Mesenchymal stem cell (in vitro differentiated cells and primary cell): Measurements from ENCODE around the gene FGF11.

ENCODE experiments used
- DNase-seq: peaks from one replicate; pipeline ENCODE4 v3.0.0-alpha.2; 2013
- H2AFZ ChIP-seq: one replicate; pipeline ENCODE4 v1.6.1; 2013; ENCODE audit warnings: low read depth, mild to moderate bottlenecking, control low read depth, inconsistent platforms, low read length, moderate library complexity
- H2AK5ac ChIP-seq: 2 replicates; pipeline ENCODE4 v1.6.1; 2013; ENCODE audit warnings: low read length, moderate library complexity, mild to moderate bottlenecking, inconsistent platforms; ENCODE audit not compliant: severe bottlenecking
- H2BK120ac ChIP-seq: one replicate; pipeline ENCODE4 v1.6.1; 2013; ENCODE audit warnings: low read depth, mild to moderate bottlenecking, inconsistent platforms, low read length, moderate library complexity
- H2BK12ac ChIP-seq, 2 experiments: one replicate each; pipeline ENCODE4 v1.6.1; 2013; ENCODE audit warnings: inconsistent platforms in 2 of 2, low read length in 2 of 2, mild to moderate bottlenecking in 2 of 2, moderate library complexity in 2 of 2, control low read depth in 1 of 2
- H2BK15ac ChIP-seq: one replicate; pipeline ENCODE4 v1.6.1; 2013; ENCODE audit warnings: mild to moderate bottlenecking, low read depth, inconsistent platforms; ENCODE audit not compliant: poor library complexity, severe bottlenecking
- H2BK5ac ChIP-seq: 2 replicates; pipeline ENCODE4 v1.6.1; 2013; ENCODE audit warnings: low read depth, mild to moderate bottlenecking, low read length, control low read depth, inconsistent platforms; ENCODE audit not compliant: poor library complexity, severe bottlenecking
- H3K14ac ChIP-seq, 2 experiments: one replicate each; pipeline ENCODE4 v1.6.1; 2013; ENCODE audit warnings: inconsistent platforms in 2 of 2, low read length in 2 of 2, control low read depth in 1 of 2, mild to moderate bottlenecking in 1 of 2, moderate library complexity in 1 of 2
- H3K18ac ChIP-seq, 2 experiments: one replicate each; pipeline ENCODE4 v1.6.1; 2013; ENCODE audit warnings: inconsistent platforms in 2 of 2, low read length in 2 of 2, control low read depth in 1 of 2, low read depth in 1 of 2, mild to moderate bottlenecking in 1 of 2
- H3K23ac ChIP-seq, 2 experiments: one replicate each; pipeline ENCODE4 v1.6.1; 2013; ENCODE audit warnings: inconsistent platforms in 2 of 2, low read length in 2 of 2, mild to moderate bottlenecking in 2 of 2, moderate library complexity in 2 of 2, control low read depth in 1 of 2
- H3K27ac ChIP-seq: 2 replicates; pipeline ENCODE4 v1.5.1; 2013; ENCODE audit warnings: mild to moderate bottlenecking, moderate library complexity, low read length, control low read depth, inconsistent platforms; ENCODE audit not compliant: poor library complexity, severe bottlenecking
- H3K27me3 ChIP-seq, 2 experiments: 2 replicates each; pipeline versions ENCODE4 v1.6.1 to v1.7.0; 2013; ENCODE audit warnings: low read length in 2 of 2, mild to moderate bottlenecking in 2 of 2, moderate library complexity in 2 of 2, control low read depth in 1 of 2, inconsistent platforms in 1 of 2; ENCODE audit not compliant: control insufficient read depth in 1 of 2, insufficient read depth in 1 of 2
- H3K36me3 ChIP-seq, 2 experiments: 2 replicates each; pipeline versions ENCODE4 v1.6.1 to v1.7.0; 2013; ENCODE audit warnings: low read length in 2 of 2, control low read depth in 1 of 2, inconsistent platforms in 1 of 2, low read depth in 1 of 2, mild to moderate bottlenecking in 1 of 2; ENCODE audit not compliant: insufficient read depth in 2 of 2, control insufficient read depth in 1 of 2
- H3K4ac ChIP-seq, 2 experiments: one replicate each; pipeline ENCODE4 v1.6.1; 2013; ENCODE audit warnings: inconsistent platforms in 2 of 2, low read length in 2 of 2, mild to moderate bottlenecking in 2 of 2, moderate library complexity in 2 of 2, control low read depth in 1 of 2, low read depth in 1 of 2
- H3K4me1 ChIP-seq: 2 replicates; pipeline ENCODE4 v1.6.1; 2013; ENCODE audit warnings: low read depth, low read length, control low read depth; ENCODE audit not compliant: control insufficient read depth, insufficient read depth
- H3K4me2 ChIP-seq: 2 replicates; pipeline ENCODE4 v1.6.1; 2013; ENCODE audit warnings: low read length, mild to moderate bottlenecking, inconsistent platforms; ENCODE audit not compliant: poor library complexity, severe bottlenecking
- H3K4me3 ChIP-seq, 2 experiments: 2 replicates each; pipeline versions ENCODE4 v1.5.1 to v1.7.0; 2013; ENCODE audit warnings: low read length in 2 of 2, mild to moderate bottlenecking in 2 of 2, control low read depth in 1 of 2, low read depth in 1 of 2; ENCODE audit not compliant: insufficient read depth in 1 of 2
- H3K79me1 ChIP-seq: replicated peaks from 2 replicates; pipeline ENCODE4 v1.6.1; 2013; ENCODE audit warnings: mild to moderate bottlenecking, control low read depth, low read length, inconsistent platforms; ENCODE audit not compliant: poor library complexity, severe bottlenecking
- H3K9ac ChIP-seq: 2 replicates; pipeline ENCODE4 v1.7.0; 2013; ENCODE audit warnings: mild to moderate bottlenecking, low read length, moderate library complexity
- H3K9me3 ChIP-seq: 2 replicates; pipeline ENCODE4 v1.7.0; 2013; ENCODE audit warnings: mild to moderate bottlenecking, low read length; ENCODE audit not compliant: control insufficient read depth
- H4K8ac ChIP-seq: one replicate; pipeline ENCODE4 v1.6.1; 2013; ENCODE audit warnings: inconsistent platforms, mild to moderate bottlenecking, low read length, moderate library complexity
- H4K91ac ChIP-seq: one replicate; pipeline ENCODE4 v1.6.1; 2013; ENCODE audit warnings: mild to moderate bottlenecking, low read length, inconsistent platforms
- WGBS: methylation state at CpG from one replicate; pipeline ENCODE4 v1.1.7; 2013; ENCODE audit warnings: mixed read lengths; 5-methylcytosine and 5-hydroxymethylcytosine counted together

Gene FGF11

GRCh38 chr17:7440113-7440833, 961 bp downstream of the FGF11 start:
- no peak overlapping the region for H3K27ac ChIP-seq
- under 1% methylated on average over 41 of the region's 46 CpGs for WGBS

GRCh38 chr17:7440834-7441195, 1.5 kb downstream of the FGF11 start:
- Histone ChIP-seq H3K23ac (no peak overlapping the region), H3K4ac (no peak overlapping the region), H3K79me1 (peaks cover 10% of the 10 kb centered on the region), H4K8ac (no peak overlapping the region), H2BK15ac (no peak overlapping the region), H3K36me3 (no peaks in the 10 kb centered on the region), H3K9me3 (no peaks in the 10 kb centered on the region), H2AK5ac (no peak overlapping the region), H2AFZ (no peak overlapping the region), H2BK120ac (no peak overlapping the region), H3K14ac (peak overlapping the region in 1 of 2 experiments; percentile 11), H3K4me2 (peak overlapping the region; percentile 91), H3K18ac (peak overlapping the region in 1 of 2 experiments; percentile 61), H3K9ac (peak overlapping the region; percentile 48), H2BK12ac (no peak overlapping the region), H2BK5ac (no peak overlapping the region), H3K4me3 (peak overlapping the region; percentile 28 to 75), H3K27ac (no peak overlapping the region), H3K27me3 (peaks cover 39 to 58% of the 10 kb centered on the region in 2 experiments), H3K4me1 (peaks cover 58% of the 10 kb centered on the region), H4K91ac (no peak overlapping the region)
- WGBS, result 6% methylated on average over 10 of the region's 12 CpGs
- peak; percentile 41 for DNase-seq

More at GRCh38 chr17:7440113-7440833, 961 bp downstream of the FGF11 start:
- H3K14ac ChIP-seq, result peak overlapping the region in 1 of 2 experiments; percentile 75
- H2BK120ac ChIP-seq, result peak overlapping the region; percentile 4
- H3K4me3 ChIP-seq, result peak overlapping the region; percentile 57 to 75
- H2BK5ac ChIP-seq, result no peak overlapping the region
- peak overlapping the region; percentile 59 for H4K8ac ChIP-seq
- peaks cover 10% of the 10 kb centered on the region for H3K79me1 ChIP-seq
- H3K9me3 ChIP-seq, result no peaks in the 10 kb centered on the region
- H2BK15ac ChIP-seq, result peak overlapping the region; percentile 68
- peak overlapping the region in 1 of 2 experiments; percentile 41 for H3K4ac ChIP-seq
- H2BK12ac ChIP-seq, result peak overlapping the region in 1 of 2 experiments; percentile 45
- H3K9ac ChIP-seq, result peak overlapping the region; percentile 48
- H2AFZ ChIP-seq, result peak overlapping the region; percentile 36
- H4K91ac ChIP-seq, result no peak overlapping the region
- peak overlapping the region in 1 of 2 experiments; percentile 71 for H3K18ac ChIP-seq
- peaks cover 54% of the 10 kb centered on the region for H3K4me1 ChIP-seq
- peaks cover 34 to 53% of the 10 kb centered on the region in 2 experiments for H3K27me3 ChIP-seq
- peak; percentile 32 for DNase-seq
- peak overlapping the region; percentile 91 for H3K4me2 ChIP-seq
- H3K36me3 ChIP-seq, result no peaks in the 10 kb centered on the region
- no peak overlapping the region for H2AK5ac ChIP-seq
- no peak overlapping the region for H3K23ac ChIP-seq

GRCh38 chr17:7441266-7441665, 2.0 kb downstream of the FGF11 start:
- Histone ChIP-seq H2BK15ac (no peak overlapping the region), H4K91ac (no peak overlapping the region), H3K4ac (no peak overlapping the region), H3K27me3 (peaks cover 44 to 60% of the 10 kb centered on the region in 2 experiments), H3K79me1 (peaks cover 9% of the 10 kb centered on the region), H3K9me3 (no peaks in the 10 kb centered on the region), H3K4me3 (no peak overlapping the region), H3K27ac (no peak overlapping the region), H3K4me2 (no peak overlapping the region), H3K36me3 (no peaks in the 10 kb centered on the region), H2BK120ac (no peak overlapping the region), H2BK5ac (no peak overlapping the region), H2BK12ac (no peak overlapping the region), H2AFZ (no peak overlapping the region), H4K8ac (no peak overlapping the region), H3K9ac (no peak overlapping the region), H3K23ac (no peak overlapping the region), H3K4me1 (peaks cover 53% of the 10 kb centered on the region), H3K18ac (no peak overlapping the region), H3K14ac (no peak overlapping the region), H2AK5ac (peak overlapping the region; percentile 73)
- WGBS, result 30% methylated on average over 2 of the region's 7 CpGs
- DNase-seq, result no peak

- WGBS, result 93% methylated on average over 2 of the region's 2 CpGs
- H3K9me3 ChIP-seq, result no peaks in the 10 kb centered on the region
- H2BK120ac ChIP-seq, result no peak overlapping the region
- no peak overlapping the region for H2BK12ac ChIP-seq
- H3K23ac ChIP-seq, result no peak overlapping the region
- no peak overlapping the region for H3K4ac ChIP-seq
- H4K91ac ChIP-seq, result no peak overlapping the region
- no peak overlapping the region for H2BK5ac ChIP-seq
- H3K14ac ChIP-seq, result no peak overlapping the region
- no peak overlapping the region for H4K8ac ChIP-seq
- H2AK5ac ChIP-seq, result no peak overlapping the region
- H3K4me3 ChIP-seq, result no peak overlapping the region
- peaks cover 53 to 67% of the 10 kb centered on the region in 2 experiments for H3K27me3 ChIP-seq
- H2AFZ ChIP-seq, result no peak overlapping the region
- DNase-seq, result no peak
- peaks cover 47% of the 10 kb centered on the region for H3K4me1 ChIP-seq
- no peak overlapping the region for H3K18ac ChIP-seq
- no peak overlapping the region for H3K9ac ChIP-seq
- H2BK15ac ChIP-seq, result no peak overlapping the region
- H3K4me2 ChIP-seq, result no peak overlapping the region
- no peak overlapping the region for H3K27ac ChIP-seq
- H3K79me1 ChIP-seq, result peaks cover 5% of the 10 kb centered on the region
- no peaks in the 10 kb centered on the region for H3K36me3 ChIP-seq
These were observed 2.8 kb downstream of the FGF11 start for GRCh38 chr17:7442142-7442541.
